ENCODE results near the gene P2RY8.
A peak's percentile ranks its signal among the peaks of the same experiment; 100 is the strongest.

Gene P2RY8

GRCh38 chrX:1537031-1537715 is at the start of gene P2RY8:
Gene P2RY8, minus strand, starts transcription at chrX:1537185. Its CDS starts 70,627 bp downstream, at chrX:1466558.
- no peak within 1 kb of the TSS for H3K4me3 ChIP-seq (replicated peaks in 1 of 2; ENCODE audit: low read depth in 2 of 2, low read length in 2 of 2)
- peak; percentile 28 to 69 for DNase-seq (ENCODE audit: low read depth in 2 of 2)

GRCh38 chrX:1584237-1585011 is 47.4 kb upstream of the P2RY8 start:
- no peak overlapping the region for H3K4me3 ChIP-seq (replicated peaks in 1 of 2; ENCODE audit: low read depth in 2 of 2, low read length in 2 of 2)
- no peak for DNase-seq (ENCODE audit: low read depth in 2 of 2)
- no peak for TF ChIP-seq CTCF (IDR thresholded peaks at IDR 0.05; ENCODE audit: low read depth, low read length)

More at GRCh38 chrX:1537031-1537715, at the start of gene P2RY8:
- TF ChIP-seq CTCF (IDR thresholded peaks at IDR 0.05; ENCODE audit: low read depth, low read length) = no peak

- TF ChIP-seq CTCF (IDR thresholded peaks at IDR 0.05; ENCODE audit: low read depth, low read length) = no peak
- H3K4me3 ChIP-seq (replicated peaks in 1 of 2; ENCODE audit: low read depth in 2 of 2, low read length in 2 of 2) = no peak overlapping the region
- DNase-seq (ENCODE audit: low read depth in 2 of 2) = peak in 1 of 2 donors; percentile 68
Observed at GRCh38 chrX:1582686-1583437, 45.9 kb upstream of the P2RY8 start.

GRCh38 chrX:1581132-1581531 is 44.1 kb upstream of the P2RY8 start:
- no peak overlapping the region for H3K4me3 ChIP-seq (replicated peaks in 1 of 2; ENCODE audit: low read depth in 2 of 2, low read length in 2 of 2)
- DNase-seq (ENCODE audit: low read depth in 2 of 2) = peak; percentile 40 to 71
- TF ChIP-seq CTCF (IDR thresholded peaks at IDR 0.05; ENCODE audit: low read depth, low read length) = peak; percentile 90

- TF ChIP-seq CTCF (IDR thresholded peaks at IDR 0.05; ENCODE audit: low read depth, low read length) = no peak
Observed at GRCh38 chrX:1578511-1579173, 41.7 kb upstream of the P2RY8 start.

GRCh38 chrX:1577845-1578244 is 40.9 kb upstream of the P2RY8 start:
- no peak overlapping the region for H3K4me3 ChIP-seq (replicated peaks in 1 of 2; ENCODE audit: low read depth in 2 of 2, low read length in 2 of 2)
- no peak for TF ChIP-seq CTCF (IDR thresholded peaks at IDR 0.05; ENCODE audit: low read depth, low read length)
- DNase-seq (ENCODE audit: low read depth in 2 of 2) = no peak

More at GRCh38 chrX:1578511-1579173, 41.7 kb upstream of the P2RY8 start:
- no peak overlapping the region for H3K4me3 ChIP-seq (replicated peaks in 1 of 2; ENCODE audit: low read depth in 2 of 2, low read length in 2 of 2)
- no peak for DNase-seq (ENCODE audit: low read depth in 2 of 2)

Measured in cardiac fibroblast (primary cell).